Measurements from ENCODE around the gene KCNQ1OT1. TPM values are rescaled to one million over a fixed set of nuclear protein-coding genes. Genes with fewer than 3 reads are reported as not detected.
"Not testable (repeated sequence)": the region's sequence is repeated elsewhere in the genome, so short reads cannot be mapped to it uniquely, and the experiment has no call there.

KCNQ1OT1 gene
- total RNA-seq, 1 experiment from 2014 or later = 0.36 TPM

GRCh38 chr11:2653930-2654739 lies 45.7 kb downstream of the KCNQ1OT1 start:
- DNase-seq (ENCODE audit: low read depth) = no peak

- DNase-seq (ENCODE audit: low read depth) = no peak
These were observed 46.6 kb downstream of the KCNQ1OT1 start for GRCh38 chr11:2653198-2653551.

- DNase-seq (ENCODE audit: low read depth) = no peak
These were observed 47.2 kb downstream of the KCNQ1OT1 start for GRCh38 chr11:2652333-2653197.

- no peak for DNase-seq (ENCODE audit: low read depth)
These were observed 47.9 kb downstream of the KCNQ1OT1 start for GRCh38 chr11:2651826-2652271.

DNA sequence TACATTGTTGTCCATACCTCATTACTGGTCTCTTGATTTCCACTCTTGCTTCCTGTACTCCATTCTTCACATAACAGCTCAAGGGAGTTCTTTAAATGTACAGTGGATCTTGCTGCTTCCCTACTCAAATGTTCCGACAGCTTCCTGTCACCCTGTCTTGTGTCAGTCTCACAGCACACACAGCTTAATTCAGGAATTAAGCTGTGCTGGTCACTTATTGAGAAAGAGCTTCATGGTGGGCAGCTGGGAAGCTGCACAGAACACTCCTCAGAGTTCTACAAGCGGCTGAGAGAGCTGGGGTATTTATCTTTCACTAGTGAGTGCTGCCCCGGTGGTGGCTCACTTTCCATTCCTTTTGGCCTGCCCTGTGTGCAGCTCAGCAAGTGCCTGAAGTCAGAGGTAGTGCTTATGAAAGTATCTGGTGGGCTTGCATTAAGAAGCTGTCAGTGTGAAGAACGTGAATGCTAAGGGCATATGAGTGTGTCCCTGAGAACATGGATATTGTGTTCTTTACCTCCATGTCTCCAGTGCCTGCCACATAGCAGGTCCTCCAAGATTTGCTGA lies 48.7 kb downstream of the KCNQ1OT1 start:
- DNase-seq (ENCODE audit: low read depth) = no peak

GRCh38 chr11:2650343-2650867 lies 49.4 kb downstream of the KCNQ1OT1 start:
- DNase-seq (ENCODE audit: low read depth) = no peak

DNA sequence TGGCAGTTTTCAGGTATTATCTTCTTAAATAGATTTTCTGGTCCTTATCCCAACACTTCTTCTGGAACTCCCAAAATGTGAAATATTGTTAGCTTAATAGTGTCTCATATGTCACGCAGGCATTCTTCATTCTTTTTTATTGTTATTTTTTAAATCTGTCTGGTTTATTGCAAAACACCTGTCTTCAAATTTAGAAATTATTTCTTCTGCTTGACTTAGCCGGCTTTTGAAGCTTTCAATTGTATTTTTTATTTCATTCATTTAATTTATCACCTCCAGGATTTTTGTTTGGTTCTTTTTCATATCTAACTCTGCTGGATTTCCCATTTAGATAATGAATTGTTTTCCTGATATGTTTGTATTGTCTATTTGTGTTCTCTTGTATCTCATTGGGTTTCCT lies 49.9 kb downstream of the KCNQ1OT1 start:
- DNase-seq (ENCODE audit: low read depth) = no peak

DNA sequence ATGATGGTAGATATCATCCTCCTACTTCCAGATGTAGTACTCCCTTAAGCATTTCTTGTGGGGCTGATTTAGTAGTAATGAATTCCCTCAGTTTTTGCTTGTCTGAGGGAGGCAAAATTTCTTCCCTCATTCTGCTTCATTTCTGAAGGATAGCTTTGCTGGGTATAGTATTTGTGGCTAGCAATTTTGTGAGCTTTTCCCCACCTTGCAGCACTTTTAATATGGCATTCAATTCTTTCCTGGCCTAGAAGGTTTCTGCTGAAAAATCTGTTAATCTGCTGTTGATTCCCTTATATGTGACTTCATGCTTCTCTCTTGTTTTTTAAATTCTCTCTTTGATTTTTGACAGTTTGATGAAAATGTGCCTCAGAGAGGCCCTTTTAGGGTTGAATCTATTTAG lies 50.4 kb downstream of the KCNQ1OT1 start:
- no peak for DNase-seq (ENCODE audit: low read depth)

- no peak for DNase-seq (ENCODE audit: low read depth)
These were observed 51.8 kb downstream of the KCNQ1OT1 start for GRCh38 chr11:2647953-2648352.

DNA sequence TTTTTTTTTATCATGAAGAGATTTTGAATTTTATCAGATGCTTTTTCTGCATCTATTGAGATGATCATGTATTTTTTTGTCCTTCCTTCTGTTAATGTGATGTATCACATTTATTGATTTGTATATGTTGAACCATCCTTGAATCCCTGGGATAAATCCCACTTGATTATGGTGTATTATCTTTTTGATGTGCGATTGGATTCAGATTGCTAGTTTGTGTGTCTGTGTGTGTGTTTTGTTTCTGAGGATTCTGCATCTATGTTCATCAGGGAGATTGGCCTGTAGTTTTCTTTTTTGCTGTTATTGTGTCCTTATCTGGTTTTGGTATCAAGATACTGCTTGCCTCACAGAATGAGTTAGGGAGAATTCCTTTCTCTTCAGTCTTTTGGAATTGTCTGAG lies 52.6 kb downstream of the KCNQ1OT1 start:
- DNase-seq (ENCODE audit: low read depth) = no peak

DNA sequence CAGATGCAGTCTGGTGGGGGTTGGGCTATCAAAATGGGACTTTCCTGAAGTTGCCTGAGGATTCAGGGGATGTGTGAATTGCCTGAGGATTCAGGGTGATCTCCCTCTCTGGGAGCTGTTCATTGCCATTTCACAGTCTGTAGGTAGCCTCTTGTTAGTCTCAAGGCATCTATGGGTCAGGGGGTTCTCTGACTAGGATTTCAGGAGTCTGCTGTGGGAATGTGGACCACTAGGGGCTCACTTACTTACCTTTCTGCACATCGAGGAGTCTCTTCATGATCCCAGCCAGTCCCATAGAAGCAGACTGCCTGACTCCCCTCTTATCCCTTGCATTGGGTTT lies 54.0 kb downstream of the KCNQ1OT1 start:
- DNase-seq (ENCODE audit: low read depth) = no peak

DNA sequence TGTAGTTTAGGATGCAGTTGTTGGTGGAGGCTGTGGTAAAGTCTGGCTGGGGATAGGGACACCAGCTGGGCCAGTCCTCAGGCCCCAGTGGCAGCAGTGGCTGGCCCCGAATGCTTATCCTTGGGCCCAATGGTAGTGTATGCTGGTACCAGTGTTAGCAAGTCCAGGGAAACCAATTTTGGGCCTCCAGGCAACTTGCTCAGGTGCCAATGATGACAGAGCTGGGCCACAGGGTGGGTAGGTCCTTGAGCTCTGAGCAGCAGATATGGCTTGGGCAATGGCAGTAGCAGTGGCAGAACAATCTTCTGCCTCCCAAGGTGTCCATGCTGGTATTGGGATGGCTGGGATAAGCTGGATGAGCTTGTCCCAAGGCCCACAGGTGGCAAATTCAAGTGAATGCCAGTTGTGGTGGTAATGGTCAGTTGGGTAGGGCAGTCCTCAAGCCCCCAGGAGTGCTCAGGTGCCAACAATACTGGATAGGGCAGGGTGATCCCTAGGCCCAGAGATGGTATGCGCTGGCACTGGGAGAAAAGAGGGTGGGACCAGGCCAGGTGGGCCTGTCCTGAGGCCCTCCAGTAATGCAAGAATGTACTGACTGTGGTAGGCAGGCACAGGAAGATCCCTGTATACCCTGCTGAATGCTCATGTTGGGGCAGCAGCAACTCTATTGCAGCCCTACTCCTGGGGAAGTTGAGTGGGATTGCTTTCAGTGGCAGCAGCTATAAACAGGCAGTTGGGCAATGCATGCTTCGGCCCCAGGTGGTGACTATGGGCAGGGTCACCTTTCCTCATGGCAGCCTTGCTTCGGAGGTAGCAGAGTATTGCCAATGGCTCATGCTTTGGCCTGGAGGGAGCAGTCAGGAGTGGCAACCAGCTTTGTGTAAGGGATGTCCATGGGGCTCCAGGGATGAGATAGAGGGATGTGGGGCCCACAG lies 54.7 kb downstream of the KCNQ1OT1 start:
- no peak for DNase-seq (ENCODE audit: low read depth)

DNA sequence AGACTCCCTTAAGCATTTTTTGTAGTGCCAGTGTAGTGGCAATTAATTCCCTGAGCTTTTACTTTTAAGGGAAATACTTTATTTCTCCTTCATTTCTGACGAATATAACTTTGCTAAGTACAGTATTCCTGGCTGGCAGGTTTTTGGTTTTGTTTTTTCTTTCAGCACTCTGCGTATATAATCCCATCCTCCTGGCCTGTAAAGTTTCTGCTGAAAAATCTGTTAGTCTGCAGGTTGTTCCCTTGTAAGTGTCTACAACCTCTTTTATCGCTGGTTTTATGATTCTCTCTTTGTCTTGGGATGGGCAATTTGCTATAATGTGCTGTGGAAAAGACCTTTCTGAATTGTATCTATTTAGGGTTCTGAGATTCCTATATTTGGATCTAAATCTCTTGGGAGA lies 56.0 kb downstream of the KCNQ1OT1 start:
- DNase-seq (ENCODE audit: low read depth) = no peak

DNA sequence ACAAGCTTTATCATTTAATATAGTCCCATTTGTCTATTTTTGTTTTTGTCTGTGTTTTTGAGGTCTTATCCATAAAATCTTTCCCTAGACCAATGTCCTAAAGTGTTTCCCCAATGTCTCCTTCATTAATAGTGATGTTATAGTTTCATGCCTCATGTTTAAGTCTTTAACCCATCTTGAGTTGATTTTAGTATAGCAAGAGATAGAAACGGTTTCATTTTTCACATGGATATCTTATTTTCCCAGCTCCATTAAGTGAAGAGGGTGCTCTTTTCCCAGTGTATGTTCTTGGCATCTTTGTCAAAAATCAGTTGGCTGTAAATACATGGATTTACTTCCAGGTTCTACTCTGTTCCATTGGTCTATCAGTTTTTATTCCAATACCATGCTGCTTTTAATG lies 58.2 kb downstream of the KCNQ1OT1 start:
- DNase-seq (ENCODE audit: low read depth) = no peak

GRCh38 chr11:2639763-2640162 lies 60.0 kb downstream of the KCNQ1OT1 start:
- not testable (repeated sequence) for DNase-seq (ENCODE audit: low read depth)

GRCh38 chr11:2631161-2631560 lies 68.6 kb downstream of the KCNQ1OT1 start:
- no peak for DNase-seq (ENCODE audit: low read depth)

- no peak for DNase-seq (ENCODE audit: low read depth)
These were observed 69.1 kb downstream of the KCNQ1OT1 start for GRCh38 chr11:2630679-2631078.

- no peak for DNase-seq (ENCODE audit: low read depth)
These were observed 74.6 kb downstream of the KCNQ1OT1 start for GRCh38 chr11:2625183-2625582.

DNA sequence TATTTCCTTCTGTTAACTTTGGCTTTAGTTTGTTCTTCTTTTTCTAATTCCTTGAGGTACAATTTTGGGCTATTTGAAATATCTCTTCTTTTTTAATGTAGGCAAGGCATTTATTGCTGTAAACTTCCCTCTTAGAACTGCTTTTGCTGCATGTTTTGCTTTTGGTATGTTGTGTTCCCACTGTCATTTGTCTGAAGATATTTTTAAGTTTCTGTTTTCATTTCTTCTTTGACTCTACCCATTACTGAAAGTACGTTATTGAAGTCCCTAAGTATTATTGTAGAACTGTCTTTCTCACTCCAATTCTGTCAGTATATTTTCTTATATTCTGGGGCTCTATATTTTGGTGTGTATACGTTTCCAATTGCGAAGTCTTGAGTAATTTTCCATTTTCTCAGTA lies 77.9 kb downstream of the KCNQ1OT1 start:
- no peak for DNase-seq (ENCODE audit: low read depth)

- no peak for DNase-seq (ENCODE audit: low read depth)
These were observed 86.8 kb downstream of the KCNQ1OT1 start for GRCh38 chr11:2612884-2613571.

DNA sequence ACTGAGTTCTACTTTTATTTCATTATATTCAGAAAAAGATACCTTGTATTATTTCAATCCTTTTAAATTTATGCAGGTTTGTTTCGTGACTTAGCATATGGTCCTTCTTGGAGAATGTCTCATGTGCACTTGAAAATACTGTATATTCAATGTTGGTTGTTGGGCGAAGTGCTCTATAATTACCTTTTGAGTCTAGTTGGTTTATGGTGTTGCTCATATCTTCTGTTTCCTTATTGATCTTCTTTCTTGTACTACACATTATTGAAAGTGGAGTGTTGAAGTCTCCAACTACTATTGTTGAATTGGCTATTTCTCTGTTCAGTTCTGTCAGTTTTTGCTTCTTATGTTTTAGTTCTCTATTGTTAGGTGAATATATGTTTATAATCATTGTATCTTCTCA lies 90.4 kb downstream of the KCNQ1OT1 start:
- no peak for DNase-seq (ENCODE audit: low read depth)
